HepG2 (cell line): ENCODE data around the gene SRC. TPM values are rescaled to one million over a fixed set of nuclear protein-coding genes. Genes with fewer than 3 reads are reported as not detected.

Source experiments
- ATAC-seq: fragments of 200-7000 bp; cut with Tn5 transposase; 3 replicates; pipeline ENCODE4 v1.9.1; 2020; ENCODE audit warnings: mild to moderate bottlenecking, moderate library complexity
- BruUV-seq: library from RNA; stranded (reverse); fragments of 400-500 nt; replicated peaks from 2 replicates; lab custom pipeline; 2021; lab: Mats Ljungman, UMichigan
- CTCF ChIA-PET: fragments of 300-600 bp; formaldehyde crosslinking; extraction: SDS; loops from one replicate; lab custom pipeline; 2021; ENCODE audit warnings: low total read pairs, inconsistent platforms, low intra/inter-chr PET ratio; lab: Yijun Ruan, JAX
- POLR2A ChIA-PET: fragments of 350-600 bp; sonication (Branson Sonifier 250); formaldehyde crosslinking; loops from one replicate; lab custom pipeline; 2020; ENCODE audit warnings: antibody characterized with exemption, inconsistent platforms; lab: Yijun Ruan, JAX
- DNase-seq: peaks from one replicate; pipeline ENCODE4 v3.0.0-alpha.2; 2015; ENCODE audit warnings: low spot score
- FAIRE-seq: peaks from 3 replicates; lab custom pipeline; 2011; peaks lifted over from hg19 to GRCh38; lab: Jason Lieb, UNC
- H2AFZ ChIP-seq: one replicate; pipeline ENCODE4 v1.6.1; 2011; ENCODE audit warnings: low read length, inconsistent platforms
- H3K27ac ChIP-seq: fragments of 300-600 bp; 3 replicates; pipeline ENCODE4 v1.8.0; 2011; ENCODE audit warnings: mixed run types, mild to moderate bottlenecking, mixed read lengths, low read length, inconsistent platforms; ENCODE audit not compliant: insufficient read depth; ENCODE audit errors: extremely low read length
- H3K27me3 ChIP-seq, 2 experiments: fragments of 200-600 bp in 1 of 2; 2 replicates in 1 of 2; 3 replicates in 1 of 2; pipeline versions ENCODE4 v1.6.0 to v1.8.0; 2011; ENCODE audit warnings: low read length in 2 of 2, mild to moderate bottlenecking in 2 of 2, moderate library complexity in 2 of 2, inconsistent platforms in 1 of 2; ENCODE audit not compliant: insufficient read depth in 2 of 2, control insufficient read depth in 1 of 2
- H3K36me3 ChIP-seq, 2 experiments: fragments of 200-600 bp in 1 of 2; replicated peaks in 1 of 2; 2 replicates in 1 of 2; 3 replicates in 1 of 2; pipeline versions ENCODE4 v1.5.1 to v1.8.0; 2011; ENCODE audit warnings: low read length in 2 of 2, inconsistent platforms in 1 of 2; ENCODE audit not compliant: insufficient read depth in 2 of 2, control insufficient read depth in 1 of 2
- H3K4me1 ChIP-seq: 2 replicates; pipeline ENCODE4 v1.5.1; 2012; ENCODE audit warnings: low read length, inconsistent platforms; ENCODE audit not compliant: insufficient read depth
- H3K4me2 ChIP-seq: 2 replicates; pipeline ENCODE4 v1.6.0; 2011; ENCODE audit warnings: low read depth, low read length, inconsistent platforms
- H3K4me3 ChIP-seq, 3 experiments: fragments of 200-600 bp in 1 of 3; sonication (generic), shearing (Covaris generic) in 1 of 3; replicated peaks in 1 of 3; 2 replicates each; pipeline ENCODE4 v1.5.1; 2011 to 2016; ENCODE audit warnings: low read length in 3 of 3, inconsistent platforms in 2 of 3, low read depth in 2 of 3, mild to moderate bottlenecking in 2 of 3, control low read depth in 1 of 3, mixed read lengths in 1 of 3; ENCODE audit not compliant: insufficient read depth in 1 of 3
- H3K79me2 ChIP-seq: one replicate; pipeline ENCODE4 v1.6.1; 2011; ENCODE audit warnings: low read length, inconsistent platforms; ENCODE audit not compliant: insufficient read depth
- H3K9ac ChIP-seq: 2 replicates; pipeline ENCODE4 v1.6.0; 2011; ENCODE audit warnings: mild to moderate bottlenecking, low read depth, low read length, inconsistent platforms; ENCODE audit not compliant: insufficient read depth
- H3K9me3 ChIP-seq: 2 replicates; pipeline ENCODE4 v1.5.1; 2012; ENCODE audit warnings: mild to moderate bottlenecking, low read length
- H4K20me1 ChIP-seq: 2 replicates; pipeline ENCODE4 v1.6.0; 2011; ENCODE audit warnings: inconsistent platforms, mild to moderate bottlenecking, low read length, moderate library complexity; ENCODE audit not compliant: insufficient read depth
- AHR ChIP-seq: IDR thresholded peaks from 2 replicates; pipeline ENCODE4 v1.6.1; 2018; ENCODE audit warnings: missing genetic modification reagents, missing compliant biosample characterization
- GATAD1 ChIP-seq: IDR thresholded peaks from 2 replicates; pipeline ENCODE4 v1.6.1; 2016; ENCODE audit warnings: missing genetic modification reagents, missing compliant biosample characterization
- HNRNPLL ChIP-seq: fragments of 200-400 bp; formaldehyde crosslinking; IDR thresholded peaks from 2 replicates; pipeline ENCODE4 v1.6.1; 2017; ENCODE audit warnings: mild to moderate bottlenecking, low read depth, low read length; ENCODE audit not compliant: poor library complexity, severe bottlenecking
- NRL ChIP-seq: sonication (generic); formaldehyde crosslinking; IDR thresholded peaks from 2 replicates; pipeline ENCODE4 v1.5.0; 2020; ENCODE audit warnings: missing genetic modification reagents, mild to moderate bottlenecking, moderate library complexity, borderline replicate concordance
- PAWR ChIP-seq: sonication (generic); formaldehyde crosslinking; IDR thresholded peaks from 2 replicates; pipeline ENCODE4 v1.4.0; 2020; ENCODE audit warnings: missing genetic modification reagents, mild to moderate bottlenecking, borderline replicate concordance
- RBFOX2 ChIP-seq: fragments of 200-400 bp; formaldehyde crosslinking; IDR thresholded peaks from 2 replicates; pipeline ENCODE4 v1.6.1; 2017; ENCODE audit warnings: low read depth, mild to moderate bottlenecking, low read length
- SP5 ChIP-seq: IDR thresholded peaks from 2 replicates; pipeline ENCODE4 v1.6.1; 2016; ENCODE audit warnings: low read depth, borderline replicate concordance
- ZBTB1 ChIP-seq: sonication (generic); formaldehyde crosslinking; IDR thresholded peaks from 2 replicates; pipeline ENCODE4 v1.4.0; 2020; ENCODE audit warnings: missing genetic modification reagents, borderline replicate concordance
- ZNF225 ChIP-seq: sonication (generic); formaldehyde crosslinking; IDR thresholded peaks from 2 replicates; pipeline ENCODE4 v1.4.0; 2020; ENCODE audit warnings: mild to moderate bottlenecking, missing genetic modification reagents
- ZNF674 ChIP-seq: sonication (generic); formaldehyde crosslinking; IDR thresholded peaks from 2 replicates; pipeline ENCODE4 v1.5.0; 2020; ENCODE audit warnings: low read depth, mild to moderate bottlenecking, missing genetic modification reagents
- ZNF768 ChIP-seq: sonication (generic); formaldehyde crosslinking; IDR thresholded peaks from 2 replicates; pipeline ENCODE4 v1.4.0; 2020; ENCODE audit warnings: missing genetic modification reagents
- ZNF784 ChIP-seq: sonication (generic); formaldehyde crosslinking; IDR thresholded peaks from 2 replicates; pipeline ENCODE4 v1.5.1; 2020; ENCODE audit warnings: missing genetic modification reagents, mild to moderate bottlenecking, borderline replicate concordance
- ZNF788 ChIP-seq: sonication (generic); formaldehyde crosslinking; IDR thresholded peaks from 2 replicates; pipeline ENCODE4 v1.5.0; 2020; ENCODE audit warnings: mild to moderate bottlenecking, missing genetic modification reagents, borderline replicate concordance
- ZNF83 ChIP-seq: sonication (generic); formaldehyde crosslinking; IDR thresholded peaks from 2 replicates; pipeline ENCODE4 v1.4.0; 2020; ENCODE audit warnings: missing genetic modification reagents, mild to moderate bottlenecking, borderline replicate concordance
- WGBS: methylation state at CpG from one replicate; pipeline ENCODE4 v1.1.6; 2017; ENCODE audit warnings: low lambda C conversion rate; 5-methylcytosine and 5-hydroxymethylcytosine counted together
- in situ Hi-C: cut with HindIII; loops from 2 replicates; pipeline ENCODE4 v1.10.0; 2017; ENCODE audit warnings: low pct_unique_long_range_greater_than_20kb; ENCODE audit not compliant: extremely low pct_ligation_motif_present
- intact Hi-C: fragments of 100-400 bp; cut with micrococcal nuclease; formaldehyde crosslinking; loops from one replicate; pipeline ENCODE4 v1.10.0; 2022; ENCODE audit not compliant: unreplicated experiment
- polyA plus RNA-seq, 8 experiments: library from polyadenylated mRNA; depleted of rRNA in 3 of 8; stranded (reverse) in 7 of 8; unstranded in 1 of 8; fragments of >200 nt; fragmentation: Illumina TruSeq in 4 of 8; extraction: Trizol in 4 of 8; gene quantifications; 2 replicates each; pipeline versions ENCODE4 v1.2.1 to v1.2.3, GENCODE V29; 2011 to 2016; ENCODE audit warnings: low read depth in 4 of 8, missing spikeins in 1 of 8, mixed read lengths in 1 of 8; ENCODE audit not compliant: insufficient read depth in 1 of 8
- total RNA-seq, 5 experiments: library from RNA; depleted of rRNA; stranded (reverse); fragments of >200 nt; fragmentation: Illumina TruSeq; extraction: Trizol; gene quantifications; 2 replicates each; pipeline ENCODE4 v1.2.3, GENCODE V29; 2016; ENCODE audit warnings: low read depth in 1 of 5
- TF ChIP-seq, protein P1 (sequence below): sonication (generic); formaldehyde crosslinking; IDR thresholded peaks from 2 replicates; pipeline ENCODE4 v1.5.0; 2020; ENCODE audit warnings: mild to moderate bottlenecking, missing genetic modification reagents, borderline replicate concordance
- TF ChIP-seq, protein P2 (sequence below): sonication (generic); formaldehyde crosslinking; IDR thresholded peaks from 2 replicates; pipeline ENCODE4 v1.8.1; 2023; ENCODE audit warnings: mild to moderate bottlenecking, missing genetic modification reagents
- TF ChIP-seq, protein P3 (sequence below): sonication (generic); formaldehyde crosslinking; IDR thresholded peaks from 2 replicates; pipeline ENCODE4 v1.9.0; 2021; ENCODE audit warnings: missing genetic modification reagents, mild to moderate bottlenecking, borderline replicate concordance

The SRC gene
- total and polyA plus RNA-seq, 2 of the 13 experiments (the other 11 are each of a cell fraction or from before 2014, with no cell fraction given): 54.7 to 192 TPM

GRCh38 chr20:37352608-37352980 lies 6.7 kb downstream of the SRC start:
- Histone ChIP-seq H3K36me3 (peaks cover 43 to 85% of the 10 kb centered on the region in 2 experiments), H3K27me3 (no peaks in the 10 kb centered on the region), H4K20me1 (peaks cover 100% of the 10 kb centered on the region), H3K4me1 (peaks cover 58% of the 10 kb centered on the region), H3K9ac (no peak overlapping the region), H3K79me2 (peaks cover 100% of the 10 kb centered on the region), H3K27ac (no peak overlapping the region), H3K4me3 (no peak overlapping the region), H3K9me3 (no peaks in the 10 kb centered on the region), H2AFZ (no peak overlapping the region), H3K4me2 (no peak overlapping the region)
- in situ Hi-C loops: no loop called here
- CTCF ChIA-PET: no interaction called here
- WGBS: 90% methylated on average over 11 of the region's 11 CpGs
- no peak for DNase-seq
- FAIRE-seq: no peak
- ATAC-seq: no peak
- POLR2A ChIA-PET: interaction anchor here (1.7 kb wide), 1 partner anchor 21 kb away, joined by 4 read pairs; no protein-coding TSS in a partner anchor
- no TSS peak for BruUV-seq
- intact Hi-C loops: no loop called here
- peak; percentile 23; the same call in 1 of the 2 replicates for TF ChIP-seq NRL (CRISPR knock-in tag)
- no peak for TF ChIP-seq GATAD1 (CRISPR knock-in tag)
- no peak for TF ChIP-seq PAWR (CRISPR knock-in tag)
- TF ChIP-seq, protein P1, sequence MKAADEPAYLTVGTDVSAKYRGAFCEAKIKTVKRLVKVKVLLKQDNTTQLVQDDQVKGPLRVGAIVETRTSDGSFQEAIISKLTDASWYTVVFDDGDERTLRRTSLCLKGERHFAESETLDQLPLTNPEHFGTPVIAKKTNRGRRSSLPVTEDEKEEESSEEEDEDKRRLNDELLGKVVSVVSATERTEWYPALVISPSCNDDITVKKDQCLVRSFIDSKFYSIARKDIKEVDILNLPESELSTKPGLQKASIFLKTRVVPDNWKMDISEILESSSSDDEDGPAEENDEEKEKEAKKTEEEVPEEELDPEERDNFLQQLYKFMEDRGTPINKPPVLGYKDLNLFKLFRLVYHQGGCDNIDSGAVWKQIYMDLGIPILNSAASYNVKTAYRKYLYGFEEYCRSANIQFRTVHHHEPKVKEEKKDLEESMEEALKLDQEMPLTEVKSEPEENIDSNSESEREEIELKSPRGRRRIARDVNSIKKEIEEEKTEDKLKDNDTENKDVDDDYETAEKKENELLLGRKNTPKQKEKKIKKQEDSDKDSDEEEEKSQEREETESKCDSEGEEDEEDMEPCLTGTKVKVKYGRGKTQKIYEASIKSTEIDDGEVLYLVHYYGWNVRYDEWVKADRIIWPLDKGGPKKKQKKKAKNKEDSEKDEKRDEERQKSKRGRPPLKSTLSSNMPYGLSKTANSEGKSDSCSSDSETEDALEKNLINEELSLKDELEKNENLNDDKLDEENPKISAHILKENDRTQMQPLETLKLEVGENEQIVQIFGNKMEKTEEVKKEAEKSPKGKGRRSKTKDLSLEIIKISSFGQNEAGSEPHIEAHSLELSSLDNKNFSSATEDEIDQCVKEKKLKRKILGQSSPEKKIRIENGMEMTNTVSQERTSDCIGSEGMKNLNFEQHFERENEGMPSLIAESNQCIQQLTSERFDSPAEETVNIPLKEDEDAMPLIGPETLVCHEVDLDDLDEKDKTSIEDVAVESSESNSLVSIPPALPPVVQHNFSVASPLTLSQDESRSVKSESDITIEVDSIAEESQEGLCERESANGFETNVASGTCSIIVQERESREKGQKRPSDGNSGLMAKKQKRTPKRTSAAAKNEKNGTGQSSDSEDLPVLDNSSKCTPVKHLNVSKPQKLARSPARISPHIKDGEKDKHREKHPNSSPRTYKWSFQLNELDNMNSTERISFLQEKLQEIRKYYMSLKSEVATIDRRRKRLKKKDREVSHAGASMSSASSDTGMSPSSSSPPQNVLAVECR: 0 out of 2 replicates have a peak, but pooled peaks have one; percentile 15
- TF ChIP-seq ZNF225 (CRISPR knock-in tag): 0 out of 2 replicates have a peak, but pooled peaks have one; percentile 42
- TF ChIP-seq ZBTB1 (CRISPR knock-in tag): no peak
- 0 out of 2 replicates have a peak, but pooled peaks have one; percentile 79 for TF ChIP-seq ZNF83 (CRISPR knock-in tag)
- no peak for TF ChIP-seq ZNF674 (CRISPR knock-in tag)
- no peak for TF ChIP-seq SP5 (CRISPR knock-in tag)
- TF ChIP-seq, protein P2, sequence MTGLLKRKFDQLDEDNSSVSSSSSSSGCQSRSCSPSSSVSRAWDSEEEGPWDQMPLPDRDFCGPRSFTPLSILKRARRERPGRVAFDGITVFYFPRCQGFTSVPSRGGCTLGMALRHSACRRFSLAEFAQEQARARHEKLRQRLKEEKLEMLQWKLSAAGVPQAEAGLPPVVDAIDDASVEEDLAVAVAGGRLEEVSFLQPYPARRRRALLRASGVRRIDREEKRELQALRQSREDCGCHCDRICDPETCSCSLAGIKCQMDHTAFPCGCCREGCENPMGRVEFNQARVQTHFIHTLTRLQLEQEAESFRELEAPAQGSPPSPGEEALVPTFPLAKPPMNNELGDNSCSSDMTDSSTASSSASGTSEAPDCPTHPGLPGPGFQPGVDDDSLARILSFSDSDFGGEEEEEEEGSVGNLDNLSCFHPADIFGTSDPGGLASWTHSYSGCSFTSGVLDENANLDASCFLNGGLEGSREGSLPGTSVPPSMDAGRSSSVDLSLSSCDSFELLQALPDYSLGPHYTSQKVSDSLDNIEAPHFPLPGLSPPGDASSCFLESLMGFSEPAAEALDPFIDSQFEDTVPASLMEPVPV: no peak
- TF ChIP-seq HNRNPLL: no peak
- peak; percentile 86 for TF ChIP-seq ZNF768 (CRISPR knock-in tag)
- 0 out of 2 replicates have a peak, but pooled peaks have one; percentile 7 for TF ChIP-seq AHR (CRISPR knock-in tag)
- no peak for TF ChIP-seq ZNF784 (CRISPR knock-in tag)
- TF ChIP-seq ZNF788 (CRISPR knock-in tag): 0 out of 2 replicates have a peak, but pooled peaks have one; percentile 24
- TF ChIP-seq, protein P3, sequence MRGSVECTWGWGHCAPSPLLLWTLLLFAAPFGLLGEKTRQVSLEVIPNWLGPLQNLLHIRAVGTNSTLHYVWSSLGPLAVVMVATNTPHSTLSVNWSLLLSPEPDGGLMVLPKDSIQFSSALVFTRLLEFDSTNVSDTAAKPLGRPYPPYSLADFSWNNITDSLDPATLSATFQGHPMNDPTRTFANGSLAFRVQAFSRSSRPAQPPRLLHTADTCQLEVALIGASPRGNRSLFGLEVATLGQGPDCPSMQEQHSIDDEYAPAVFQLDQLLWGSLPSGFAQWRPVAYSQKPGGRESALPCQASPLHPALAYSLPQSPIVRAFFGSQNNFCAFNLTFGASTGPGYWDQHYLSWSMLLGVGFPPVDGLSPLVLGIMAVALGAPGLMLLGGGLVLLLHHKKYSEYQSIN: no peak
- TF ChIP-seq RBFOX2: 0 out of 2 replicates have a peak, but pooled peaks have one; percentile 16
